Lower lobe of right lung (tissue), 2 donors: ENCODE results near the gene TRPV6. TPM values are rescaled to one million over a fixed set of nuclear protein-coding genes. Genes with fewer than 3 reads are reported as not detected.

Experiments
- ATAC-seq, 2 donors: fragments of 200-7000 bp; cut with Tn5 transposase; one replicate each; pipeline ENCODE4 v1.9.1; 2020 to 2022; ENCODE audit warnings: mild to moderate bottlenecking in 2 of 2, moderate library complexity in 2 of 2
- DNase-seq: peaks from one replicate; pipeline ENCODE4 v3.0.0-alpha.2; 2020
- H3K27ac ChIP-seq: fragments of 200-600 bp; one replicate; pipeline ENCODE4 v1.8.0; 2022
- H3K27me3 ChIP-seq: fragments of 200-600 bp; one replicate; pipeline ENCODE4 v1.8.0; 2022; ENCODE audit warnings: low read depth
- H3K36me3 ChIP-seq: fragments of 200-600 bp; one replicate; pipeline ENCODE4 v1.8.0; 2022; ENCODE audit warnings: mild to moderate bottlenecking
- H3K4me1 ChIP-seq: fragments of 200-600 bp; one replicate; pipeline ENCODE4 v1.8.0; 2022
- H3K4me3 ChIP-seq: fragments of 200-600 bp; one replicate; pipeline ENCODE4 v1.8.0; 2022; ENCODE audit warnings: mild to moderate bottlenecking
- H3K9me3 ChIP-seq: fragments of 200-600 bp; one replicate; pipeline ENCODE4 v1.8.0; 2022
- CTCF ChIP-seq: fragments of 200-600 bp; IDR thresholded peaks from one replicate; pipeline ENCODE4 v1.8.0; 2022; ENCODE audit warnings: antibody characterized with exemption, mild to moderate bottlenecking
- intact Hi-C: fragments of 100-400 bp; cut with DNase I; formaldehyde crosslinking; loops from one replicate; pipeline ENCODE4 v1.11.0; 2022
- total RNA-seq: library from RNA; stranded (reverse); fragmentation: NEBNext Ultra II Directional; extraction: Animal tissue kit (Norgen Biotek cat#: 25700); gene quantifications from one replicate; pipeline ENCODE4 v1.2.1, GENCODE V29; 2021
- donor health status: DM: no; HTN: yes; CAD: no; lungs with severe emphysema.

Gene TRPV6
- total RNA-seq, 1 donor from 2014 or later: 0.21 TPM

GRCh38 chr7:142894985-142895593, 9.5 kb upstream of the TRPV6 start:
- TF ChIP-seq CTCF: no peak
- H3K4me1 ChIP-seq: no peaks in the 10 kb centered on the region
- no peak for DNase-seq
- H3K27ac ChIP-seq: no peak overlapping the region
- no peaks in the 10 kb centered on the region for H3K36me3 ChIP-seq
- intact Hi-C loops: no loop called here
- no peaks in the 10 kb centered on the region for H3K9me3 ChIP-seq
- ATAC-seq: no peak
- no peaks in the 10 kb centered on the region for H3K27me3 ChIP-seq
- no peak overlapping the region for H3K4me3 ChIP-seq

- DNase-seq: no peak
These were observed 8.8 kb upstream of the TRPV6 start for GRCh38 chr7:142894112-142894984.

GRCh38 chr7:142892951-142893350, 7.4 kb upstream of the TRPV6 start:
- Histone ChIP-seq H3K4me3 (no peak overlapping the region), H3K4me1 (no peaks in the 10 kb centered on the region), H3K27me3 (no peaks in the 10 kb centered on the region), H3K9me3 (no peaks in the 10 kb centered on the region), H3K27ac (no peak overlapping the region), H3K36me3 (no peaks in the 10 kb centered on the region)
- DNase-seq (no peak), ATAC-seq (no peak)
- intact Hi-C loops: no loop called here
- no peak for TF ChIP-seq CTCF

More at GRCh38 chr7:142894112-142894984, 8.8 kb upstream of the TRPV6 start:
- TF ChIP-seq CTCF: no peak
- Histone ChIP-seq H3K27ac (no peak overlapping the region), H3K27me3 (no peaks in the 10 kb centered on the region), H3K36me3 (no peaks in the 10 kb centered on the region), H3K9me3 (no peaks in the 10 kb centered on the region), H3K4me1 (no peaks in the 10 kb centered on the region), H3K4me3 (no peak overlapping the region)
- intact Hi-C loops: no loop called here
- ATAC-seq: no peak

GRCh38 chr7:142891490-142892082, 6.0 kb upstream of the TRPV6 start:
- ATAC-seq: no peak
- intact Hi-C loops: no loop called here
- H3K27ac ChIP-seq: no peak overlapping the region
- no peak for TF ChIP-seq CTCF
- H3K36me3 ChIP-seq: no peaks in the 10 kb centered on the region
- DNase-seq: no peak
- no peaks in the 10 kb centered on the region for H3K9me3 ChIP-seq
- no peaks in the 10 kb centered on the region for H3K4me1 ChIP-seq
- no peak overlapping the region for H3K4me3 ChIP-seq
- H3K27me3 ChIP-seq: no peaks in the 10 kb centered on the region

GRCh38 chr7:142890874-142891485, 5.4 kb upstream of the TRPV6 start:
- no peaks in the 10 kb centered on the region for H3K9me3 ChIP-seq
- no peak overlapping the region for H3K4me3 ChIP-seq
- no peaks in the 10 kb centered on the region for H3K36me3 ChIP-seq
- no peaks in the 10 kb centered on the region for H3K4me1 ChIP-seq
- intact Hi-C loops: no loop called here
- TF ChIP-seq CTCF: no peak
- ATAC-seq: no peak
- no peak overlapping the region for H3K27ac ChIP-seq
- no peaks in the 10 kb centered on the region for H3K27me3 ChIP-seq
- DNase-seq: no peak
